HG03139 (cell line): ENCODE measurements around the gene SLAIN2.
"Not testable (repeated sequence)": the region's sequence is repeated elsewhere in the genome, so short reads cannot be mapped to it uniquely, and the experiment has no call there.

Experiments used
- ATAC-seq: cut with Tn5 transposase; IDR thresholded peaks from one replicate; pipeline ENCODE4 v1.9.1; 2021; ENCODE audit not compliant: unreplicated experiment

The SLAIN2 gene

GRCh38 chr4:48436318-48436717, 95.0 kb downstream of the SLAIN2 start:
- no peak for ATAC-seq

- no peak for ATAC-seq
Observed at GRCh38 chr4:48439988-48440387, 98.7 kb downstream of the SLAIN2 start.

- not testable (repeated sequence) for ATAC-seq
Observed at GRCh38 chr4:48440914-48441313, 99.6 kb downstream of the SLAIN2 start.

DNA sequence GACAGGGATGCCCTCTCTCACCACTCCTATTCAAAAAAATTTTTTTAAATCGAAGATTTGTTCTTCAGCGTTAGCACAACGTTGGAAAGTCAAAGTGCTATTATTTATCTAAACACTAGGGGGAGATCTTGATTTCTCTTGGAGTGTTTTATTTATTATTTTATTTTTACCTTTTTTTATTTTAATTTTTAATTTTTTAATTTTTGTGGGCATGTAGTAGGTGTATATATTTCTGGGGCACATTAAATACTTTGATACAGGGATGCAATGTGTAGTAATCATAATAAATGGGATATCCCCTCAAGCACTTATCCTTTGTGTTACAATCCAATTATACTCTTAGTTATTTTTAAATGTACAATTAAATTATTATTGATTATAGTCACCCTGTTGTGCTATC, 104.4 kb downstream of the SLAIN2 start:
- ATAC-seq, result no peak

- no peak for ATAC-seq
Observed at GRCh38 chr4:48446642-48447041, 105.3 kb downstream of the SLAIN2 start.

DNA sequence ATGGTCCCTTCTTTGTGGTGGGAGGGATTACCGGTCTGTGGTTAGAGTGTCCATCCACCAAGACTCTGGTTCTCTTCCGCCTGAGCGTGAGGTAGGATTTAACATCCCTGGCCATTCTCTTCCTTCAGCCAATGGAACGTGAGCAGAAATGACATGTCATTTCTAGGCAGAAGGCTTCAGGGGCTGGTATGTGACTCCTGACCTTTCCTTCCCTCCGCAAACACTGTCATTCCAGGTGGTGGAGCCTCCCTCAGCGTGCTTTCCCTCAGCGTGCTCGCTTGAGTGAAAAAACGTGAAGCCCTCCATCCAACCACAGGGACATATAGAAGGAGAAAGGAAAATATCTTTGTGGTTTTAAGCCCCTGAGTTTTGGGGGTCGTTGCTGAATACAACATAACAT, 107.8 kb downstream of the SLAIN2 start:
- no peak for ATAC-seq

DNA sequence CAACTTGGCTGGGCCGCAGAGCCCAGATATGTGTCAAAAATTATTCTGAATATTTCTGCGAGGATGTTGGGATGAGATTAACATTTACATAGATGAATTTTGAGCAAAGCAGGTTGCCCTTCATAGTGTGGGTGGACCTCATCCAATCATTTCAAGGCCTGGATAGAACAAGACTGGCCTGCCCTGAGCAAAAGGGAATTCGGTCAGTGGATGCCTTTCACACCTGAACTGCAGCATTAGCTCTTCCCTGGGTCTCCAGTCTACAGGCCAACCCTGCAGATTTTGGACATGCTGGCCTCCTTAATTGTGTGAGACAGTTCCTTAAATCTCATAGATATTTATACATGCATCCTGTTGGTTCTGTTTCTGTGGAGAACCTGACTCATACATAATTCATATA, 109.4 kb downstream of the SLAIN2 start:
- ATAC-seq, result no peak

GRCh38 chr4:48451656-48452055, 110.3 kb downstream of the SLAIN2 start:
- ATAC-seq, result not testable (repeated sequence)

GRCh38 chr4:48454591-48454990, 113.3 kb downstream of the SLAIN2 start:
- no peak for ATAC-seq

DNA sequence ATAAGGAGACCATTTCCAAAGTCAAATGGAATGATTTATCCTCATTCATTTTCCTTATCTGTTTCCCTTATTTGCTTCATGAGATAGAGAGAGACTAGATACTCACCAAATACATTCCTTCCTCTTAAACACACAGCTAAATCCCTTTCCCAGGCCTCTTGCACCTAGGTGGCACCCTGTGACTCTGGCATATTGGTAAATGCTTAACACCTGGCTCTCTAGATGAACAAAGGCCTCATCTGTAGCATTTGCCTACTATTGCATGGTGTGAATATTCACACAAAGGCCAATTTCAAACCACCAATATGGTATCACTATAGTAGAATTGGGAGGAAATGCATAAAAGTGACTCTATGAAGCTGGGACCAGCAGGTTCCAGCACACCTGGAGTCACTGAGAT, 119.7 kb downstream of the SLAIN2 start:
- ATAC-seq, result no peak

GRCh38 chr4:48462363-48462762, 121.0 kb downstream of the SLAIN2 start:
- ATAC-seq, result no peak

GRCh38 chr4:48467442-48467841, 126.1 kb downstream of the SLAIN2 start:
- no peak for ATAC-seq

- no peak for ATAC-seq
Observed at GRCh38 chr4:48467891-48468290, 126.6 kb downstream of the SLAIN2 start.

DNA sequence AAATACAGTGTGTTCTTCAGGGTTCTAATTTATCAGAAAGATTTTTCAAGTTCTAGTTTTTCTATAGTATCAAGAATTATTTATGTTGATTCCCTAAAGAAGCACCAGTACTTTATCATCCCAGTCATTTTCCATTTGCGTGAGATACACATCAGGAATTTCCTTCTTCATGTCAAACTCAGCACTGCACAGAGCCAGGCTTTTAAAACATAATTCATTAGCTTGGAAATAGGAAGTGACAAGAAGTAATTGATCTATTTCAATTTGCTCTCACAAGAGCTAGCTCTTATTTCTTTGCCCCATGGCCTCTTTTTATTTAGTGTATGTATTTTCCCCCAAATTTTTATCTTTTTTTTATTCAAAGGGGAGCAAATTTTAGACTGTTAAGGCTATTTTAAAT, 128.8 kb downstream of the SLAIN2 start:
- ATAC-seq, result no peak

- no peak for ATAC-seq
Observed at GRCh38 chr4:48470570-48470969, 129.2 kb downstream of the SLAIN2 start.

- no peak for ATAC-seq
Observed at GRCh38 chr4:48472794-48473193, 131.5 kb downstream of the SLAIN2 start.

DNA sequence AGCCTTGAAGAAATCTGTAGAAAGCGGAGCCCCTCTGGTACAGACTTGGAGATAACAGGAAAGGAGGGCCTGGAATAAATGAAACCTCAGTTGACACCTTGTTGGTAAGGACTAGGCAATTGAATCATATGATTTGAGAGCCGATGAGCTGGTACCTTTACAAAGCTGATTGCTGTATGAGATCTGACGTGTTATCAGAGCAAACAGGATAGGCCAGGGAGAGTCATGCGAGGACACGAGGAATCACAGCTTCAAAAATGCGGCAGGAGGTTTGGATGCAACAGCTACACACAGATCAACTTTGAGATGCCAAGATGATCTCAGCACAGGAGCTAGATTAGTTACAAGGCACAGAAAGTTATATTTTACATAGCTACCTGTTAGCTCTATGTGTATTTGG, 134.4 kb downstream of the SLAIN2 start:
- ATAC-seq, result no peak
